Esophagus squamous epithelium (tissue), 4 donors: Measurements from ENCODE around the gene MAG.

Source experiments
- POLR2A ChIP-seq, 4 donors: fragments of 450-650 bp; IDR thresholded peaks; one replicate each; pipeline ENCODE4 v1.6.1; 2017; ENCODE audit warnings: antibody characterized with exemption in 4 of 4, mild to moderate bottlenecking in 4 of 4, moderate library complexity in 3 of 4
- TF ChIP-seq, protein P1 (sequence below), 6 experiments: fragments of 450-650 bp in 4 of 6; fragments of 200-600 bp in 2 of 6; sonication (generic) in 2 of 6; IDR thresholded peaks; one replicate each; pipeline ENCODE4 v1.5.1; 2016 to 2019; ENCODE audit warnings: antibody characterized with exemption in 6 of 6, mild to moderate bottlenecking in 4 of 6, moderate library complexity in 4 of 6

DNA sequence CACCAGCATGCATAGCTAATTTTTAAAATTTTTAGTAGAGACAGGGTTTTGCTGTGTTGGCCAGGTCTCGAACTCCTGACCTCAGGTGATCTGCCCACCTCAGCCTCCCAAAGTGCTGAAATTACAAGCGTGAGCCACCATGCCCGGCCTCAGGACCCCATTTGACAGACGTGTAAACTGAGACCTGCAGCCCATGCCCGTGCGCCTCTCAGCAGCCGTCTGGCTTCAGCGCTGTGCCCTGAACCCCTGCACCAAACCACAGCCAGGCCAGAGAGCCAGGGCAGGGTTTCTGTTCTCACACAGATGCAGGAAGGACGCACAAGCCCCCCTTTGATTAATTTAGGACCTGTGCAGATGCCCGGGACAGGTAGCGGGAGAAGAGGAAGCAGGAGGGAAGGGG, 48.5 kb downstream of the MAG start:
- TF ChIP-seq POLR2A (IDR thresholded peaks at IDR 0.05): no peak
- TF ChIP-seq, protein P1, sequence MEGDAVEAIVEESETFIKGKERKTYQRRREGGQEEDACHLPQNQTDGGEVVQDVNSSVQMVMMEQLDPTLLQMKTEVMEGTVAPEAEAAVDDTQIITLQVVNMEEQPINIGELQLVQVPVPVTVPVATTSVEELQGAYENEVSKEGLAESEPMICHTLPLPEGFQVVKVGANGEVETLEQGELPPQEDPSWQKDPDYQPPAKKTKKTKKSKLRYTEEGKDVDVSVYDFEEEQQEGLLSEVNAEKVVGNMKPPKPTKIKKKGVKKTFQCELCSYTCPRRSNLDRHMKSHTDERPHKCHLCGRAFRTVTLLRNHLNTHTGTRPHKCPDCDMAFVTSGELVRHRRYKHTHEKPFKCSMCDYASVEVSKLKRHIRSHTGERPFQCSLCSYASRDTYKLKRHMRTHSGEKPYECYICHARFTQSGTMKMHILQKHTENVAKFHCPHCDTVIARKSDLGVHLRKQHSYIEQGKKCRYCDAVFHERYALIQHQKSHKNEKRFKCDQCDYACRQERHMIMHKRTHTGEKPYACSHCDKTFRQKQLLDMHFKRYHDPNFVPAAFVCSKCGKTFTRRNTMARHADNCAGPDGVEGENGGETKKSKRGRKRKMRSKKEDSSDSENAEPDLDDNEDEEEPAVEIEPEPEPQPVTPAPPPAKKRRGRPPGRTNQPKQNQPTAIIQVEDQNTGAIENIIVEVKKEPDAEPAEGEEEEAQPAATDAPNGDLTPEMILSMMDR (IDR thresholded peaks at IDR 0.05): no peak
